Stimulated activated CD4-positive, alpha-beta T cell treated with anti-CD3 and anti-CD28 coated beads, Interleukin-2, amount 100 ng/mL, for 4 hours (primary cell): Measurements from ENCODE around the gene SUN1.
A peak's percentile ranks its signal among the peaks of the same experiment; 100 is the strongest.

Experiments used
- DNase-seq: peaks from one replicate; pipeline ENCODE4 v3.0.0-alpha.2; 2020; ENCODE audit warnings: low read depth

SUN1 gene

GRCh38 chr7:892648-893593 lies 60.6 kb downstream of the SUN1 start:
- no peak for DNase-seq

- DNase-seq, result no peak
Measured at GRCh38 chr7:893686-894085, 61.4 kb downstream of the SUN1 start.

GRCh38 chr7:894164-894867 lies 62.0 kb downstream of the SUN1 start:
- DNase-seq, result no peak

DNA sequence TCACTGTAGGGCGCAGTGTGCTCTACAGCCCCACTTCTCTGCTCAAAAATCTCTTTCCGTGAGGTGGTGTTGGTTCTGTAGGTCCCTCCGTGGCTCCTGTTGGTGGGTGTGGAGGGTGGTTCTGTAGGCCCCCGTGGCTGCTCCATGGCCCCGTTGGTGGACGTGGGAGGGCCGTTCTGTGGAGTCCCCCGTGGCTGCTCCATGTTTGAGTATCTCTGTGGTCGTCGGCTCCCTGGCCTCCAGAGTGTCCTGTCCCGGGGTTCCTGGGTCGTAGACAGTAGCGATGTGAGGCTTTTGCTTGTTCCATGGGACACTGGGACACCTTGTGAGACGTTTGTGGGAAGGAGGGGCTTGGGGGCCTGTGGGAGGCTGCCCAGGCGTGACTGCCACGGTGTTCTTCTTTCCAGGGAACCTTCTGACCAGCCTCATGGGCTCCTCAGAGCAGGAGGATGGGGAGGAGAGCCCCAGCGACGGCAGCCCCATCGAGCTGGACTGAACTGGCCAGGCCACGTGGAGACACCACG lies 62.7 kb downstream of the SUN1 start:
- DNase-seq, result no peak

DNA sequence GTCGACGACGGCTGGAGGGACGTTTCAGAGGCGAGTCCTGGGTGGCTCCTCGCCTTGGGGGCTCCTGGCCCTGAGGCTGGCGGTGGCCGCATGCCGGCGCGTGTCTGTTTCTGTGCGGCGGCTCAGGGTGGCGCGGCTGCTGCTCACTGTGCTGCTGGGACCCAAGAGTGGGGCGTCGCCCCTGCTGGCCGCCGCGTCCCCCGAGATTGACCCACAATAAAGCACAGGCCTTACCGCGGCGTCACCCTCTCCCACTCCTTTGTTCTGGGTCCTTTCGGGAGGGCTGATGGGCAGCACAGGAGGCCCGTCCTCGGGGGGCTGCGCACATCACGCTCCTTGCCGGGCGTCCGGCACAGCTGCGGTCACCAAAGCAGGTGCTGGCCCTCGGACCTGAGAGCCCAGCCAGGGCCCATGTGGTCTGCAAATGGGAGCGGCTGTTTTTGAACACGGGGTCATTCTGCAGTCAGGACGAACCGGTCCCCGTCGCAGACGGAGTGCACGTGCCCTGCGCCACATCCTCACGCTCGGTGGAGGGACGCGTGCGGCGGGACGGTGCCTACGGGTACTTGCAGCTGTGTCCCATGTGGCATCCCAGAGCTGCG lies 63.3 kb downstream of the SUN1 start:
- no peak for DNase-seq

DNA sequence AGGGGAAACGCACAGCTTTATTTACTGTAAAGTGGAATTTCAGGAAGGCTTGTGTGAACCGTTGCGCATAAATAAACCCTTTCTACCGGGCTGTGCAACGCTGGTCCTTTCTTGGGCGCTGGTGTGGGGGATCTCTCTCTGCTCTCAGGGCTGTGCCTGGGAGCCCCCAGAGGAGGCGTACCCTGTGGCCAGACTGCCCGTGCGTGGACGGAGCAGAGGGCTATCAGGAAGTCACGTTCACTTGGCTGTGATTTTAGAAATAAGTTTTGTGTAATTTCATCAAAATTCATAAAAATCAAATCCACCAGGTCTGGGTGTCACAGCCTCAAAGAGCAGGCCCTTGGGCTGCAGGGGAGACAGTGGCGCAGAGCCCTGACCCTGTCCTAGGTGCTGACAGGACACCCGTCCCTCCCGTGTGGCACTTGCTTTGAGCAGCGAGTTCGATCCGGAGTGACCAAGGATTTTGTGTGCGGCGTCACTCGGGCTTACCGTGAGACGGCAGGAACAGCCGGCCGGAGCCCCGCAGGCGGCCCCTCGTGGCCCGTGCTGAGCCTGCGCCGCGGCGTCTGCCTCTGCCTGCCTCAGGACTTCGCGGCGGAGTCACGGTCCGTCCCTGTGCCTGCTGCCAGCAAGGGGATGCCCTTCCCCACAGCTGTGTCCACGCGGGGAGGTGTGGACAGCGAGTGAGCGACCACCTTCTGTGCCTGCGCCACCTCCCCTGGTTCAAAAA lies 64.2 kb downstream of the SUN1 start:
- no peak for DNase-seq

DNA sequence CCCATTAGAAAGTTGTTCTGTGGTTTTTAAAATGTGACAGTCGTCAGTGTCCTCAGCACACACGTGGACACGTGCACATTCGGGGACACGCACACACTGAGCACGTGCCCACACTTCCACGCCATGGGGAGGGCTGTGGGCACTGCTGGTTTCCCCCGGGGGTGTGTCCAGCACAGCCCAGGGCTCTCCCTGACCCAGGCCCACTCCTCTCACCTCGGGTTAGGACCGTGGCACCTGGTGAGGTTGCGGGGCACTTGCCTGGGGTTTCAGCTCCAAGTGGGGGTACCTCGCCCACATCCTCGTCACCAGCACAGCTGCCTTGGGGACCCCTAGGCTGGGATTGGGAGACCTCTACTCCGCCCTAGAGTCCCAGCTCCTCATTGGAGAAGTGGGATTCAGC lies 64.8 kb downstream of the SUN1 start:
- DNase-seq, result no peak

GRCh38 chr7:897771-898376 lies 65.6 kb downstream of the SUN1 start:
- DNase-seq, result no peak

- no peak for DNase-seq
Measured at GRCh38 chr7:898460-898854, 66.2 kb downstream of the SUN1 start.

- no peak for DNase-seq
Measured at GRCh38 chr7:898855-899681, 66.8 kb downstream of the SUN1 start.

- no peak for DNase-seq
Measured at GRCh38 chr7:899806-900205, 67.5 kb downstream of the SUN1 start.

GRCh38 chr7:900331-901040 lies 68.2 kb downstream of the SUN1 start:
- DNase-seq, result no peak

DNA sequence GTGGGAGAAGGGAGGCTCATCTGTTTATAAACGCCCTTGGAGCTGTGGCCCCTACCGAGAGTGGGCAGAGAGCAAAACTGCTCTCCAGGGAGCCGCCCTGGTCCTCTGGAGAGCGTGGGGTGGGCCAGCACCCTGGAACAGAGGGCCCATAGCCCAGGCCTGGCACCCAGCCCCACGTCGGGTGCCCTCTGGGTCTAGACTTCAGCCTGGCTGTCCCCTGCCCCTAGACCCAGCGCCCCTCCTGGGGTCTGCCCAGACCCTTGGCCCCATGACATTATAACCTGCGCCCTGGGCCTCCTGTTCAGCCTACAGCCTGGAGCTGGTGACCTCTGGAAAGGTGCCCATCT lies 68.7 kb downstream of the SUN1 start:
- no peak for DNase-seq

DNA sequence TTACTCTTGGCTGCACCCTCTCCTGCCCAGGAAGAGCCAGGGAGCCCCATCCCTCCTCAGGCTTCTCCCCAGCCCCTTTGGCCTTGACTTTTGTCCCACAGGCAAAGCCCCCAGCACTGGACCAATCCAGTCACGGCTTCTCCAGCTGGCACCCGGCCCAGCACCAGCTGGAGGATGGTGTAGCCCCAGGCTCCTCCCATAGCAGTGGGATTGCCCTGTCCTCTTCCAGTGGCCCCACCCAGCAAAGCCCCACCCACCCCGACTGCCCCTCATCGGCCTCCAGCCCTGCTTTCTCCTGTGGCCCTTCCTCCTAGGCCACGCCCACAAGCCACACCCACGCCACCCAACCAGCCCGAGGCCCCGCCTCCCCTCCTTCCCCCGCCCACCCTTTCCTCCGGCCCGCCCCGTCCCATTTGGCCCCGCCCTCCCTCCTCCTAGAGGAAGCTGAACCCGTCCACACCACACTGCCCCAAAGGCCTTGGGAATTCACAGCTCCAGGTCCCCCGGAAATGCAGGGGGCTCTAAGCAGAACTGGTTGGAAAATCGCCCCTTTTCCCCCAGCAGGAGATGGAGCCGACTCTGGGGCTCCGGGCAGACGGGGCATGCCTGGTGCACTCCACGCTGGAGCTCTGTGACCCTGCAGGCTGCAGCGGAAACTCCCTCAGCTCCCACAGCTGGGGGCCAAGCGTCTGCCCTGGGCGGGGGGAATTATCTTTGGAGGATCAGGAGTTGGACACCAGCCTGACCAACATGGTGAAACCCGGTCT lies 69.3 kb downstream of the SUN1 start:
- peak; percentile 39 for DNase-seq

DNA sequence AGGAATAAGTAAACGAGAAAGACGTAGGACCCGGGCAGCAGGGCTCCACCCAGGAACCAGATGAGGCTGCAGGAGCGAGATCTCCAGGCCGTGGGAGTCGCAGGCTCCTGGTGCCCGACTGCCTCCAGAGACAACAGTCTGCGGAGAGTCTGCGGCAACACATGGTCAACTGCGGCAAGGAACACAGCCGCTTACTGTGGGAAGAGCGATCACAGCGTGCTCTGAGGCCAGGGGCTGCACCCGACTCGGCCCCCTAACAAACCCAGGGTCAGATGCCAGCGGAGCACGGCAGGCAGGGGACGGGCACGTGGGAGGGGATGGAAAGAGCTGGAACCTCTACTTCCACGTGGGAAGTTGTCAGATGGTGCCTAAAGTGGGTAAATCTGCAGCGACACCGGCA lies 70.7 kb downstream of the SUN1 start:
- DNase-seq, result no peak

GRCh38 chr7:903921-904755 lies 71.9 kb downstream of the SUN1 start:
- no peak for DNase-seq

DNA sequence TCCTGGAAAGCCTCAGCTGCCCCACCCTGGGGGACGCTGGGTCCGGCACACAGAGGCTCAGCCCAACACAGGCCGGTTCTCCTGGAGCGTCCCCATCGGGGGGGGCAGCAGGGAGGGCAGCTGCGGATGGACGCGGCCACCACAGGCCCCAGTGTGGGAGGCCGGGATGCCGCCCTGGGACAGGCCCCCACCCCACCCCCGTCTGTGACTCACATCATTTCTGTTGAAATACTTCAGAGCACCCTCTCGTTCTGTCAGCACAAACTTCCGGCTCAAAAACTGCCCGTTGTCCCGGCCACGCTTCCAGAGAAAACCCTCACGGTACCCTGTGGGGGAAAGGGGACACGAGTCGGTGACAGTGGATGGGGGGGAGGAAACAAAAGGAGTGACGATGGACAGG lies 72.6 kb downstream of the SUN1 start:
- DNase-seq, result no peak

DNA sequence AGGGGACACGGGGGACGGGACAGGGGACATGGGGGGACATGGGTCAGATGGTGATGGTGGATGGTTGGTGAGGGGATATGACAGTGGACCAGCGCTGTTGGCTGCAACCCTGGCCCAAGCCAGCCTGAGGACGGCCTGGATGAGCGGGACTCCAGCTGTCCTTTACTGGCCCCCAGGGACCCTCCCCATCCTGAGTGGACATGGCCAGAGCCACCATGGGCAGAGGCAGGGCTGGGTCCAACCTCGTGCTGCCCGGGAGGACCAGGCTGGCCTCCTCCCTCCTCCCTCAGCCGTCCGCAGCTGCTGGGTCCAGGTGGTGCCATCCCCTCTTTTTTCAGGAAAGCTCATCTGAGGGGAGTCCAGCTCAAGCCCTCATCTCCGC lies 74.5 kb downstream of the SUN1 start:
- DNase-seq, result no peak
